Erythroblast (primary cell): ENCODE results near the gene POLDIP3.
"Not testable (repeated sequence)": the region's sequence is repeated elsewhere in the genome, so short reads cannot be mapped to it uniquely, and the experiment has no call there.

Experiments
- GATA1 ChIP-seq: IDR thresholded peaks from 2 replicates; pipeline ENCODE4 v1.6.1; 2011; ENCODE audit warnings: low read depth, mild to moderate bottlenecking, control low read depth, low read length, moderate library complexity
- POLR2A ChIP-seq: IDR thresholded peaks from 2 replicates; pipeline ENCODE4 v1.6.1; 2011; ENCODE audit warnings: mild to moderate bottlenecking, low read length

GRCh38 chr22:42537199-42537831, 77.4 kb downstream of the POLDIP3 start:
- TF ChIP-seq POLR2A, GATA1: not testable (repeated sequence)
